ENCODE data around the gene EIF3M. TPM values are rescaled to one million over a fixed set of nuclear protein-coding genes. Genes with fewer than 3 reads are reported as not detected.
A peak's percentile ranks its signal among the peaks of the same experiment; 100 is the strongest.
"Not testable (repeated sequence)": the region's sequence is repeated elsewhere in the genome, so short reads cannot be mapped to it uniquely, and the experiment has no call there.

EIF3M gene
- polyA plus RNA-seq, 3 donors = 248 to 316 (median 315) TPM

- no peaks in the 10 kb centered on the region for H3K9me3 ChIP-seq (replicated peaks in 1 of 2; ENCODE audit: control insufficient read depth in 1 of 2, insufficient read depth in 1 of 2, low read length in 2 of 2)
- TF ChIP-seq CTCF (IDR thresholded peaks at IDR 0.05) = no peak
- peak overlapping the region in 4 of 7 donors; percentile 28 to 67 (median 44) for H3K27ac Mint-ChIP-seq
- intact Hi-C loops (cut with micrococcal nuclease) = loop anchor here in 1 of 2 donors (10.0 kb wide), 2 partner anchors 308 to 448 kb away; partner anchors contain the start of genes QSER1 and TCP11L1
- no peak for DNase-seq
- no peak overlapping the region for H2AFZ ChIP-seq (ENCODE audit: insufficient read depth, low read depth, low read length, poor library complexity, severe bottlenecking)
- H3K27ac ChIP-seq (ENCODE audit: low read depth in 1 of 2, low read length in 2 of 2) = peak overlapping the region in 1 of 2 donors; percentile 10
- no peak overlapping the region for H3K4me3 Mint-ChIP-seq
- no CpG with 5 or more reads among the region's 4 CpGs for WGBS (ENCODE audit: insufficient coverage)
- H3K4me1 ChIP-seq (ENCODE audit: control insufficient read depth in 1 of 2, insufficient read depth in 2 of 2, low read length in 2 of 2) = peaks cover 44 to 62% of the 10 kb centered on the region in 2 donors
- no peak overlapping the region for H3K4me2 ChIP-seq (replicated peaks; ENCODE audit: extremely low read depth, low read length, poor library complexity, severe bottlenecking)
- H3K4me1 Mint-ChIP-seq = peaks cover 58% of the 10 kb centered on the region
- H3K27me3 Mint-ChIP-seq (ENCODE audit: low read depth in 3 of 3) = no peaks in the 10 kb centered on the region
- peaks cover 26 to 33% of the 10 kb centered on the region in 2 donors for H3K36me3 Mint-ChIP-seq
- H3K27me3 ChIP-seq (ENCODE audit: control insufficient read depth in 2 of 2, insufficient read depth in 2 of 2, low read length in 2 of 2) = no peaks in the 10 kb centered on the region
- peaks cover 23 to 38% of the 10 kb centered on the region in 2 donors for H3K36me3 ChIP-seq (replicated peaks in 1 of 2; ENCODE audit: control insufficient read depth in 1 of 2, insufficient read depth in 2 of 2, low read length in 2 of 2)
- no peaks in the 10 kb centered on the region for H3K9me3 Mint-ChIP-seq
- peaks cover 77% of the 10 kb centered on the region for H3K79me2 ChIP-seq (ENCODE audit: insufficient read depth, low read length)
- H4K20me1 ChIP-seq (ENCODE audit: insufficient read depth, low read length) = peaks cover 69% of the 10 kb centered on the region
- no peak overlapping the region for H3K9ac ChIP-seq (ENCODE audit: insufficient read depth, low read length, poor library complexity, severe bottlenecking)
- no peak overlapping the region for H3K4me3 ChIP-seq (replicated peaks in 1 of 3; ENCODE audit: low read depth in 2 of 3, low read length in 3 of 3)
Observed at GRCh38 chr11:32586576-32587190, 3.1 kb downstream of the EIF3M start.

- peaks cover 46% of the 10 kb centered on the region for H3K79me2 ChIP-seq (ENCODE audit: insufficient read depth, low read length)
- H3K36me3 Mint-ChIP-seq = peaks cover 76 to 83% of the 10 kb centered on the region in 2 donors
Observed at GRCh38 chr11:32594272-32594671, 10.6 kb downstream of the EIF3M start.

GRCh38 chr11:32596114-32596513 is 12.5 kb downstream of the EIF3M start:
- H3K36me3 ChIP-seq (replicated peaks in 1 of 2; ENCODE audit: control insufficient read depth in 1 of 2, insufficient read depth in 2 of 2, low read length in 2 of 2) = peaks cover 73 to 97% of the 10 kb centered on the region in 2 donors
- H3K36me3 Mint-ChIP-seq = peaks cover 68 to 72% of the 10 kb centered on the region in 2 donors
- peaks cover 70% of the 10 kb centered on the region for H4K20me1 ChIP-seq (ENCODE audit: insufficient read depth, low read length)
- peaks cover 32% of the 10 kb centered on the region for H3K79me2 ChIP-seq (ENCODE audit: insufficient read depth, low read length)
- H3K9me3 ChIP-seq (replicated peaks in 1 of 2; ENCODE audit: control insufficient read depth in 1 of 2, insufficient read depth in 1 of 2, low read length in 2 of 2); H3K9ac ChIP-seq (ENCODE audit: insufficient read depth, low read length, poor library complexity, severe bottlenecking); H3K4me2 ChIP-seq (replicated peaks; ENCODE audit: extremely low read depth, low read length, poor library complexity, severe bottlenecking); H3K27me3 Mint-ChIP-seq (ENCODE audit: low read depth in 3 of 3); intact Hi-C loops (cut with micrococcal nuclease); H3K27ac Mint-ChIP-seq; H3K4me3 ChIP-seq (replicated peaks in 1 of 3; ENCODE audit: low read depth in 2 of 3, low read length in 3 of 3); DNase-seq; H2AFZ ChIP-seq (ENCODE audit: insufficient read depth, low read depth, low read length, poor library complexity, severe bottlenecking); H3K4me3 Mint-ChIP-seq; H3K27me3 ChIP-seq (ENCODE audit: control insufficient read depth in 2 of 2, insufficient read depth in 2 of 2, low read length in 2 of 2); H3K27ac ChIP-seq (ENCODE audit: low read depth in 1 of 2, low read length in 2 of 2); H3K9me3 Mint-ChIP-seq: not testable (repeated sequence)
- H3K4me1 ChIP-seq (ENCODE audit: control insufficient read depth in 1 of 2, insufficient read depth in 2 of 2, low read length in 2 of 2) = peaks cover 24 to 40% of the 10 kb centered on the region in 2 donors
- H3K4me1 Mint-ChIP-seq = peaks cover 37% of the 10 kb centered on the region
- 96% methylated on average over 4 of the region's 14 CpGs for WGBS (ENCODE audit: insufficient coverage)

More at GRCh38 chr11:32594272-32594671, 10.6 kb downstream of the EIF3M start:
- no peaks in the 10 kb centered on the region for H3K9me3 ChIP-seq (replicated peaks in 1 of 2; ENCODE audit: control insufficient read depth in 1 of 2, insufficient read depth in 1 of 2, low read length in 2 of 2)
- H3K9ac ChIP-seq (ENCODE audit: insufficient read depth, low read length, poor library complexity, severe bottlenecking) = no peak overlapping the region
- peak overlapping the region in 3 of 7 donors; percentile 3 to 61 (median 8) for H3K27ac Mint-ChIP-seq
- no peak overlapping the region for H3K4me3 Mint-ChIP-seq
- intact Hi-C loops (cut with micrococcal nuclease) = no loop called here
- no peaks in the 10 kb centered on the region for H3K27me3 ChIP-seq (ENCODE audit: control insufficient read depth in 2 of 2, insufficient read depth in 2 of 2, low read length in 2 of 2)
- no peak overlapping the region for H2AFZ ChIP-seq (ENCODE audit: insufficient read depth, low read depth, low read length, poor library complexity, severe bottlenecking)
- H3K36me3 ChIP-seq (replicated peaks in 1 of 2; ENCODE audit: control insufficient read depth in 1 of 2, insufficient read depth in 2 of 2, low read length in 2 of 2) = peaks cover 74 to 99% of the 10 kb centered on the region in 2 donors
- H3K27ac ChIP-seq (ENCODE audit: low read depth in 1 of 2, low read length in 2 of 2) = peak overlapping the region in 1 of 2 donors; percentile 46
- TF ChIP-seq CTCF (IDR thresholded peaks at IDR 0.05) = no peak
- peaks cover 0 to 2% (median 0%) of the 10 kb centered on the region in 3 donors for H3K27me3 Mint-ChIP-seq (ENCODE audit: low read depth in 3 of 3)
- no peaks in the 10 kb centered on the region for H3K9me3 Mint-ChIP-seq
- H4K20me1 ChIP-seq (ENCODE audit: insufficient read depth, low read length) = peaks cover 80% of the 10 kb centered on the region
- H3K4me1 Mint-ChIP-seq = peaks cover 48% of the 10 kb centered on the region
- H3K4me1 ChIP-seq (ENCODE audit: control insufficient read depth in 1 of 2, insufficient read depth in 2 of 2, low read length in 2 of 2) = peaks cover 24 to 45% of the 10 kb centered on the region in 2 donors
- H3K4me3 ChIP-seq (replicated peaks in 1 of 3; ENCODE audit: low read depth in 2 of 3, low read length in 3 of 3) = no peak overlapping the region
- peak overlapping the region; percentile 14 for H3K4me2 ChIP-seq (replicated peaks; ENCODE audit: extremely low read depth, low read length, poor library complexity, severe bottlenecking)
- DNase-seq = peak; percentile 21 to 41 (median 29)

Measured in CD14-positive monocyte (primary cell).